AG04449 (cell line): ENCODE measurements around the gene DYNC2H1.
"Not testable (repeated sequence)": the region's sequence is repeated elsewhere in the genome, so short reads cannot be mapped to it uniquely, and the experiment has no call there.

ENCODE experiments used
- CTCF ChIA-PET: fragments of 350-600 bp; formaldehyde crosslinking; extraction: SDS; loops from one replicate; lab custom pipeline; 2021; ENCODE audit warnings: antibody characterized with exemption; lab: Yijun Ruan, JAX
- POLR2A ChIA-PET: fragments of 400-600, 350-600 bp; formaldehyde crosslinking; extraction: SDS; loops from one replicate; lab custom pipeline; 2020; ENCODE audit warnings: antibody characterized with exemption, inconsistent platforms; lab: Yijun Ruan, JAX
- DNase-seq: peaks from one replicate; pipeline ENCODE4 v3.0.0-alpha.2; 2010; ENCODE audit warnings: low read depth, low spot score
- H3K4me3 ChIP-seq: 2 replicates; pipeline ENCODE4 v1.5.1; 2011; ENCODE audit warnings: low read depth, mild to moderate bottlenecking, control low read depth, low read length
- CTCF ChIP-seq: IDR thresholded peaks from one replicate; pipeline ENCODE4 v1.5.1; 2011; ENCODE audit warnings: mild to moderate bottlenecking, moderate library complexity, low read length, control low read depth, inconsistent platforms; ENCODE audit not compliant: insufficient read depth; ENCODE audit errors: missing control alignments

The DYNC2H1 gene

GRCh38 chr11:103110391-103110790, 1.2 kb downstream of the DYNC2H1 start:
- POLR2A ChIA-PET, result no interaction called here
- CTCF ChIA-PET, result interaction anchor here (0.7 to 1.2 kb wide), 2 partner anchors 9 to 10 kb away, joined by 3 to 5 read pairs; no protein-coding TSS in a partner anchor
- peak; percentile 19 for TF ChIP-seq CTCF
- peak; percentile 3 for DNase-seq
- H3K4me3 ChIP-seq, result peak overlapping the region; percentile 84

- CTCF ChIA-PET, result interaction anchor here (0.7 to 1.4 kb wide), 6 partner anchors 9 to 170 kb away, joined by 3 to 5 read pairs (median 4); no protein-coding TSS in a partner anchor
- TF ChIP-seq CTCF, result no peak
- no peak for DNase-seq
- POLR2A ChIA-PET, result no interaction called here
- H3K4me3 ChIP-seq, result no peak overlapping the region
Measured at GRCh38 chr11:103111400-103111799, 2.2 kb downstream of the DYNC2H1 start.

- CTCF ChIA-PET, result interaction anchor here (0.7 to 1.4 kb wide), 5 partner anchors 10 to 171 kb away, joined by 3 to 6 read pairs (median 4); no protein-coding TSS in a partner anchor
- POLR2A ChIA-PET, result no interaction called here
- no peak for DNase-seq
- no peak overlapping the region for H3K4me3 ChIP-seq
- TF ChIP-seq CTCF, result no peak
Measured at GRCh38 chr11:103112364-103112763, 3.1 kb downstream of the DYNC2H1 start.

- ChIA-PET CTCF (no interaction called here), POLR2A (no interaction called here)
- no peak overlapping the region for H3K4me3 ChIP-seq
- no peak for DNase-seq
- TF ChIP-seq CTCF, result no peak
Measured at GRCh38 chr11:103114836-103115235, 5.6 kb downstream of the DYNC2H1 start.

GRCh38 chr11:103125462-103125861, 16.2 kb downstream of the DYNC2H1 start:
- ChIA-PET CTCF (interaction anchor here (1.2 kb wide), 1 partner anchor 13 kb away, joined by 4 read pairs; no protein-coding TSS in a partner anchor), POLR2A (no interaction called here)
- no peak for DNase-seq
- no peak for TF ChIP-seq CTCF
- no peak overlapping the region for H3K4me3 ChIP-seq

- DNase-seq, CTCF ChIA-PET: not testable (repeated sequence)
Measured at GRCh38 chr11:103141986-103142385, 32.8 kb downstream of the DYNC2H1 start.

GRCh38 chr11:103147627-103148026, 38.4 kb downstream of the DYNC2H1 start:
- DNase-seq, result no peak
- TF ChIP-seq CTCF, result no peak
- ChIA-PET POLR2A (no interaction called here), CTCF (interaction anchor here (0.8 to 1.5 kb wide), 2 partner anchors 28 to 38 kb away, joined by 3 to 4 read pairs; partner anchors contain the start of gene DYNC2H1)
- no peak overlapping the region for H3K4me3 ChIP-seq

More at GRCh38 chr11:103141986-103142385, 32.8 kb downstream of the DYNC2H1 start:
- POLR2A ChIA-PET, H3K4me3 ChIP-seq: not testable (repeated sequence)
